ENCODE results near the gene EPM2A.

DNA sequence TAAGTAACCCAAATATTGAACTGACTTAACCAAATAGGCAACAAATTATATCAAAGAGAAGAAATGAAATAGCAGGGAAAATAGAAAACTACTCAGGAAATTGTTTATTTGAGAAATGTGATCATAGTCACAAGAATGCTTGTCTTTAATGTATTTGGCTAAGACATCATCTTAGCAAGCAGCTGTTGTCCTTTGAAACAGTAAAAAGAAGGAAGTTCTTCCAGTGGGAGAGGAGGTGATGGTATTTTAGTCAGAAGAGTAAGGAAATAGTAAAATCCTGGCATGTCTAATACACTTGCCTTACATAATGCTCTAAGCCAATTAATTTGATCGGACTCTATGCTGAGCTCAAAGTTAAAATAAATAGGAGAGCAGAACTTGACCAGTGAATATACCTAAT lies 126.5 kb downstream of the EPM2A start:
- TF ChIP-seq CTCF (conservative IDR thresholded peaks at IDR 0.05; ENCODE audit: low read depth, low read length) (no peak), EZH2 (IDR thresholded peaks at IDR 0.05; ENCODE audit: borderline replicate concordance, low read depth, low read length, poor library complexity, severe bottlenecking) (no peak)
